Stimulated activated CD4-positive, alpha-beta T cell treated with anti-CD3 and anti-CD28 coated beads, Interleukin-12 subunit alpha, Interleukin-12 subunit beta, amount 100 ng/mL, for 24 hours (primary cell): ENCODE measurements around the gene NOXO1.

Source experiments
- DNase-seq, 2 experiments: peaks; one replicate each; pipeline ENCODE4 v3.0.0-alpha.2; 2020; ENCODE audit warnings: low read depth in 2 of 2

Gene NOXO1, protein sequence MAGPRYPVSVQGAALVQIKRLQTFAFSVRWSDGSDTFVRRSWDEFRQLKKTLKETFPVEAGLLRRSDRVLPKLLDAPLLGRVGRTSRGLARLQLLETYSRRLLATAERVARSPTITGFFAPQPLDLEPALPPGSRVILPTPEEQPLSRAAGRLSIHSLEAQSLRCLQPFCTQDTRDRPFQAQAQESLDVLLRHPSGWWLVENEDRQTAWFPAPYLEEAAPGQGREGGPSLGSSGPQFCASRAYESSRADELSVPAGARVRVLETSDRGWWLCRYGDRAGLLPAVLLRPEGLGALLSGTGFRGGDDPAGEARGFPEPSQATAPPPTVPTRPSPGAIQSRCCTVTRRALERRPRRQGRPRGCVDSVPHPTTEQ

DNA sequence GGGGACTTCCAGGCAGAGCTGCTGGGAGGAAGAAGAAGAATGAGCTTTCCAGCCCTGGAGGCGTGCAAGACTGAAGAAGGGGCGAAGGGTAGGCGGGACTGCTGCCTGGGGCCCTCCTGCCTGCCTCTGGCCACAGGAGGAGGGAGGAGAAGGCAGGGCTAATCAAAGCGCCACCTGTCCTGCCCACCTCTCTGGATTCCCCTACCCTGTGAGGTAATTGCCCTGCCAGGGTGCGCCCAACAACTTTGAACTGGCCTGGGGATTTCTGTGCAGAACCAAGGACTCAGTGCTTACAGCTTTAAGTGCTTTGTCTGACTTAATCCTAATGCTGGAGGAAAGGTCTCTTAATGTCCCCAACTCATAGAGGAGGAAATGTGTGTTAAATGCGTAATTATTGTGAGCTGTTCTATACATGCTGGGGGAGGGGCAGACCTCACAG, at the start of gene NOXO1:
Gene NOXO1 (minus strand): TSS at position 72 of the 439 bp plus-strand sequence. CDS start 290 bp downstream, outside the sequence.
- DNase-seq = no peak

GRCh38 chr16:2030036-2030435, 48.8 kb upstream of the NOXO1 start:
- no peak for DNase-seq

GRCh38 chr16:2029350-2029749, 48.1 kb upstream of the NOXO1 start:
- DNase-seq = no peak

- DNase-seq = no peak
Measured at GRCh38 chr16:2028620-2029220, 47.5 kb upstream of the NOXO1 start.

DNA sequence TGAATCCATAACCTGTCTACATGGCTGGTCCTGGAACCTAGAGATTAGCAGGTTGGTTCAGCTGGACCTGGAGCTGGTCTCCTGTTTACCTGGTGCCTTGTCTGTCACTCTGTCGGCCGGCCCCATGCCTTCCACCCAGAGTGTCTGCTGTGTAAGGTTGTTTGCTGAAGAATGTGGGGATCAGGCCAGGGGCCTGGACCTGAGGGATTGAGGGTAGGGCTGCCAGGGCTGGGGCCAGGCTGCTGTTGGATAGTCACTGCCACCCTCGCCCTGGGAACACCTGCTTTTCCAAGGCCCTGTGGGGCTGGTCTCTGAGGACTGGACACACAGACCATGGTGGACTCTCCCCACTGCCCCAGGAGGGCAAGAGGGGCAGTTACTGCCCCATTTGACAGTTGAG, 46.9 kb upstream of the NOXO1 start:
- no peak for DNase-seq

- DNase-seq = no peak
Measured at GRCh38 chr16:2027024-2028010, 46.0 kb upstream of the NOXO1 start.

GRCh38 chr16:2026461-2027023, 45.3 kb upstream of the NOXO1 start, which contains the start of gene NHERF2:
Gene NHERF2, plus strand, starts transcription at chr16:2026902. Its CDS starts 104 bp downstream, at chr16:2027006.
- no peak for DNase-seq

DNA sequence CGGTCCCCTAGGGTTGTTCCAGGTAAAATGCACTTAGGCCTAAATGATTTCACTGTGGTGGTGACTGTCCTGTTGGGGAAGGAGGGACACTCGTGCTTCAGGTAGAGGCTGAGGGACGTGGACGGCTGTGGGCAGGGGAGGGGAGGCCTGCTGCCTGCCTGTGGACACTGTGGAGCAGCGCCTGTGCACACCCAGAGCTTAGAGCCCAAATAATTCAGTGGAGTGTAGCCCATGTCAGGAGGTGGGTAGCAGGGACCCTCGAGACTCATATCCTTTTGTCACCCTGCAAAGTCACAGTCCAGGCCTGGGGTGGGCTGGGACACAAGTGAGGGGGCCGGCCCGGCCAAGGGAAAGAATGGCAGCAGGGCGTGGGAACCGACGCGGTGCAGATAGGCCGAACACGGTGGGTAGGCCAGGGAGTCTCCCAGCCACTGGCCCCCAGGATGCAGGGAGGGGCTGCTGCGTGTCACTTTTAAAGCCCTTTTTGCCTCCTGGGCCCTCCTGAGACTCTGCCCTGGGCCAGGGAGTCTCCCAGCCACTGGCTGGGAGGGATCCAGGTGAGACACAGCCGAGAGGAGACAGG, 44.7 kb upstream of the NOXO1 start:
- DNase-seq = no peak

DNA sequence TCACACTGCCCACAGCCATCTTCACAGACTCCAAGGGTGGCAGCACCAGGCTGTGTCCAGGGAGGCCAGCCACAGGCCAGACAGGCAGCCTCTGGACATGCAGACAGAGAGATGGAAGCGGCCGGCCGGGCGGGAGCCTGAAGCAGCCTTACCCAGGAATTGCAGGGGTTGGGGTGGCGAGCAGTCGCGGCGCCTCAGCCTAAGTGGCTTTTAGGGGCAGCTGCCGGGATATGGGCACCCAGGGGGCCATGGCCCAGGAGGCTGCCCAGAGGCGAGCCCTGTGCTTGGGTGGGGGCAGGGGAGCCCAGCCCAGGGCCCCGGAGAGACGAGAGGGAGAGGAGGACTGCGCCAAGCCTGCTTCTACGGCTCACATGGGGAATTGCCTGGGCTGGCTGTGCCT, 44.0 kb upstream of the NOXO1 start:
- DNase-seq = no peak

- DNase-seq = no peak
Measured at GRCh38 chr16:2024032-2024420, 42.8 kb upstream of the NOXO1 start.

GRCh38 chr16:2023092-2024031, 42.1 kb upstream of the NOXO1 start:
- DNase-seq = peak; percentile 88 to 95

- DNase-seq = no peak
Measured at GRCh38 chr16:2022723-2023091, 41.4 kb upstream of the NOXO1 start.

GRCh38 chr16:2019921-2020831, 38.9 kb upstream of the NOXO1 start:
- no peak for DNase-seq

GRCh38 chr16:2019518-2019920, 38.2 kb upstream of the NOXO1 start, which contains the start of gene NPW:
Gene NPW, plus strand, starts transcription at chr16:2019785.
- no peak for DNase-seq

DNA sequence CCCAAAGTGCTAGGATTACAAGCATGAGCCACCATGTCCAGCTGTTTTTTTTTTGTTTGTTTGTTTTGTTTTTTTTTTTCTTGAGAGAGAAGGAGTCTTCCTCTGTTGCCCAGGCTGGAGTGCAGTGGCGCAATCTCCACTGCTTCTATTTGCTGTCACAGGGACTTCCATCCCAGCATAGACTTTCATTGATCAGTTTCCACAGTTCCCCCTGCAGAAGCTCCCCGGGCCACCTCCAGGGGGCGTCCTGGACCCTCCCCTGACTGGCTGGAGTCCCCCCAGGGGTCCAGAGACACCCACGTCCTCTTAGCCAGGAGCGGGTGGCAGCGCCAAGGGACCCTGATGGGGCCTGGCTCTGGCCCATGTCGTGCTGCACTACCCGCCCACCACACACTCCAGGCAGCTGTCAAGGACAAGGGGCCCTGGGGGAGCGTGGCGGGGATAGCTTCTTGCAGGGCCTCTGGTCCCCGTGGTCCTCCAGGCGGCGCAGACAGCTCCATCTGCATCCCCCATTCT, 35.2 kb upstream of the NOXO1 start:
- no peak for DNase-seq

- no peak for DNase-seq
Measured at GRCh38 chr16:2015947-2016208, 34.6 kb upstream of the NOXO1 start.

DNA sequence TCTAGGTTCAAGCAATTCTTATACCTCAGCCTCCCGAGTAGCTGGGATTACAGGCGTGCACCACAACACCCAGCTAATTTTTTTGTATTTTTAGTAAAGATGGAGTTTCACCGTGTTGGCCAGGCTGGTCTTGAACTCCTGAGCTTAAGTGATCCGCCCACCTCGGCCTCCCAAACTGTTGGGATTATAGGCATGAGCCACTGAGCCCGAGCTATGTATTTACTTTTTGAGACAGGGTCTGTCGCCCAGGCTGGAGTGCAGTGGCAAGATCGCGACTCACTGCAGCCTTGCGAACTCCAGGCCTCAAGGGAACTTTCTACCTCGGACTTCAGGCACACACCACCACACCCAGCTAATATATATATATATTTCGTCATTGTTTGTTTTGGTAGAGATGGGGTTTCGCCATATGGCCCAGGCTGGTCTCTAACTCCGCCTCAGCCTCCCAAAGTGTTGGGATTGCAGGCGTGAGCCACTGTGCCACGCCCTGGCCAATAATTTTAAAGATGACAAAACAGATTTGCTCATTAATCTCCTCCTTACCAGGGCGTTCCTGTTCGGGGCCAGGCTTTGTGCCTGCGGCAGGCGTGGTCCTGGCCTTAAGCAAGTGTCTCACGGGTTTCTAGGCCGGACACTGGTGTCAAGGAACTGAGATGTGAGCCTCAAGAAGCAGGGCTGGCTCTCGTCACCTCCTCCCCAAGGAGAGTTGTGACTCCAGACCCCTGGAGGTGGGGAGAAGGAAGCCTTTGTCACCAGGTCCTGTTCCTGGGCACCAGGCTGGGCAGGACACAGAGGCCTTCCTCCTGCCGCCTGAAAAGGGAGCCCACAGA, 34.1 kb upstream of the NOXO1 start:
- DNase-seq = no peak

- DNase-seq = no peak
Measured at GRCh38 chr16:2013527-2013926, 32.3 kb upstream of the NOXO1 start.
